GM21367 (cell line): ENCODE results near the gene TUBB6.

Source experiments
- ATAC-seq: cut with Tn5 transposase; IDR thresholded peaks from one replicate; pipeline ENCODE4 v1.9.1; 2021; ENCODE audit not compliant: unreplicated experiment

TUBB6 gene

DNA sequence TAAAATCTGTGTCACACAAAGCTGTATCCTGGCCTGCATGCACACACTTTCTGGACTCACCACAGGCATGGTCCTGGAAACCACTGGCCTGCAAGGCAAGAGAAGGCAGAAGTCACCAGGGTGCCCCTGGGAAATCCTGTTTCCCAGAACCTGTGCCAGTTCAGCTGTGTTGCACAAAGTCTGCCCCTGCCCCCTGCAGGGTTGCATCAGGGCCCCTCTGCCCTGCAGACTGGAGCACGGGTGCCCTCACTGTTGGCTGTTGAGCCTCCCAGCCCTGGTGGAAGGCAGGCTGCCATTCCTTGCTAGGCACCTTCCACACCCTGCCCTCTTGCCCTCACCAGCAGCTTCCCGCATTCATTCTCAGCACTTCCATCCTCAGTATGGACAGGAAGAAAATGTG lies 18.0 kb upstream of the TUBB6 start:
- ATAC-seq = no peak

- no peak for ATAC-seq
These were observed 16.9 kb upstream of the TUBB6 start for GRCh38 chr18:12291161-12291560.

GRCh38 chr18:12291690-12292089 lies 16.4 kb upstream of the TUBB6 start:
- ATAC-seq = no peak

GRCh38 chr18:12293831-12294230 lies 14.2 kb upstream of the TUBB6 start:
- ATAC-seq = no peak

DNA sequence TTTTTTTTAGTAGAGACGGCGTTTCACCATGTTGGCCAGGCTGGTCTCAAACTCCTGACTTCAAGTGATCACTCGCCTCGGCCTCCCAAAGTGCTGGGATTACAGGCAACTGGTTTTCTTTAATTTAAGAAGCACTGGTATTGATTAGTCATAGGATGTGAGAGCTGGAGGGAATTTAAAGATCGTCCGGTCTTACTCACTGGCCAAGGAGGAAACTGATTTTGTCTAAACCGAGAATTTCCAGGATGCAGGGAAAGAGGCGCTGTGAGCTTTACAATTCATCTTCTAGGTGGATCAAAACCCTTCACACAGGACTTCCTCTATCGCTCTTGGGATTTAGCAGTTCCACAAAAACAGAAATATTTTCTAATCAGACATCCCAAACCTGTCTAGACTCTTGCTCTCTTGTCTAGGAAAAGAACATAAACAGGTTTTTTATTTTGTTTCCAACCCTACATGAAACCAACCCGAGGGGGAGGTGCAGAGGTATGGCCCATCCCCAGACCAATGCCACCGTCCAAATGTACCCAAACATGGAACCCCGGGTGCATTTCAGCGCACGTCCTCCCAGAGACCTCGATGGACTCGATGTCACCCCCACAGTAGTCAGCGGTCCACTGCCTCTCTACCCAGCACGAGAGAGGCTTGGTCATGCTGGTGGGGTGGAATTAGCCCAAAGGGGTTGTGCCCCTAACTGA lies 12.5 kb upstream of the TUBB6 start:
- ATAC-seq = no peak

DNA sequence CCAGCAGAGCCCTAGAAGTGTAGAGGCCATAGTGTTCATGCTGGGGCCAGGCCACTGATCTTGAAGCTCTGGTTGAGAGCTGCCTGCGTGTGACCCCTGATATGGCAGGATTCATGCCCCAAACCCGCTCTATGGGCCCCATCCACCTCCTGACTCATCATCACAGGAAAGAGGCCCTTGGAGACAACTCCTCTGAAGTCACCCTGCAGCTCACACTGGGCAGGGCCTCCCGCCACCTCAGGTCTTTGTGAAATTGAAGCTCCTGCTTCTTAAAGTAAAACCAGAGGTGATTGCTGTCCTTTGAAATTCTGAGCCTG lies 12.0 kb upstream of the TUBB6 start:
- no peak for ATAC-seq

- ATAC-seq = no peak
These were observed 11.6 kb upstream of the TUBB6 start for GRCh38 chr18:12296457-12296856.

GRCh38 chr18:12299862-12300261 lies 8.2 kb upstream of the TUBB6 start:
- no peak for ATAC-seq

- ATAC-seq = no peak
These were observed 6.6 kb upstream of the TUBB6 start for GRCh38 chr18:12301263-12302005.

DNA sequence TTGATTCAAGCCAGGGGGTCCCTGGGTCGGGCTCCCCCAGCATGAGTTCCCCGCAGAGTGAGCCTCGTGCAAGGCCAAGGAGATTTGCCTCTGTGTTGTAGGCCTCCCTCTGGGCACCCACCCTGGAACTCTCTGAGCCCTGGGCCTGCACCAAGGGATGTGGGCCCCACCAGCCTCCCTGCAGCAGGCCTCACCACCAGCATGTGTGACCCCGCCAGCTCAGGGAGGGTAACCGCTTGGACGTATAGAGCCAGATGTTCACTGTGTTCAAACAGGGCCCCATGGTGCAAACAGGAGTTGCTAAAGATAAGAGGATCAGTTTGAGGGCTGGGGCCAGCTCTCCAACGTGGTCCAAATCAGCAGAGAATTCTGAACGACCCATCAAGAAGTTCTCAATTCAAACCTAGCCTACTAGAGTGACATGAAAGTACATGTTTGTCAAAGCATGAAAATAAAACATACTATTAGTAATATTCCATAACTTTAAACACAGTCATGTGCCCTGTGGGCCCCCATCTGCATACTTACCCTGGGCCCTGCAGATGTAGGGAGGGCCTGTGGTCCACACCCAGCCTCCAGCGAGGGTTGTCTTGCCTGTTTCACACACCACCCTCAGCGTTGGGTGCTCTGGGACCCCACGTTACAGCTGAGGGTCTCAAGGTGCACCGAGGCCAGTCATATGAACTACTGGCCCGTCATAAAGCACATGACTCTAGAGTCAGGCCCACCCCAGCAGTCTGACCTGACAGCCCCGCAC lies 5.5 kb upstream of the TUBB6 start:
- ATAC-seq = no peak

GRCh38 chr18:12304351-12305210 lies 3.5 kb upstream of the TUBB6 start:
- no peak for ATAC-seq

GRCh38 chr18:12305211-12305610 lies 2.8 kb upstream of the TUBB6 start:
- ATAC-seq = no peak

GRCh38 chr18:12305930-12306629 lies 2.0 kb upstream of the TUBB6 start:
- no peak for ATAC-seq

GRCh38 chr18:12306752-12307700 lies 1.0 kb upstream of the TUBB6 start:
- ATAC-seq = no peak

- peak; percentile 52 for ATAC-seq
These were observed 502 bp downstream of the TUBB6 start for GRCh38 chr18:12308386-12309100.

DNA sequence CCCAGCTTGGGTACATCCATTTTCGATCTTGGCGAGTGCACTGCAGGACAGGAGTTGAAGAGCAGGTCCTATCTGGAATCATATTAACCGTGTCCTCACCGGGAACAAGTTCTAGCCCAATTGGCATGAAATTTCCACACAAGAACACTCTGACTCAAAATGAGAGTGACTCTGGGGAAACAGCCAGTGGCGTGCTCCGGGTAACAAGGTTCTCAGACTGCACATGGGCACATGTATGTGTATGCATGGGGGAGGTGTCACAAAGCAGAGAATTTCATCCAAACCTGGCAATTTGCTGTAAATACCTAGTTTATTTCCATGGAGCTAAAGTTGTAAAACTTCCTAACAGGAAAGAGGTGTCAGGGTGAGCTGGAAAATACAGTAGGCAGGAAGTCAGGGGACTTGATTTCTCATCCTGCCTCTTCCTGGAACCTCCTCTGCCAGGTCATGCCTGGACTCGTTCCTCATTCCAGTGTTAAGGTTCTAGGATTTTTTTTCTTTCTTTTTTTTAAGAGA lies 1.7 kb downstream of the TUBB6 start:
- ATAC-seq = no peak

GRCh38 chr18:12310762-12311161 lies 2.7 kb downstream of the TUBB6 start:
- ATAC-seq = no peak

- no peak for ATAC-seq
These were observed 4.9 kb downstream of the TUBB6 start for GRCh38 chr18:12312976-12313375.
